Type B pancreatic cell (in vitro differentiated cells): Measurements from ENCODE around the gene POLR1C. TPM values are rescaled to one million over a fixed set of nuclear protein-coding genes. Genes with fewer than 3 reads are reported as not detected.
"Not testable (repeated sequence)": the region's sequence is repeated elsewhere in the genome, so short reads cannot be mapped to it uniquely, and the experiment has no call there.

Experiments used
- DNase-seq: peaks from one replicate; pipeline ENCODE4 v3.0.0; 2021; ENCODE audit warnings: mixed read lengths; ENCODE audit not compliant: unreplicated experiment; ENCODE audit errors: extremely low spot score
- H3K27ac Mint-ChIP-seq: 2 replicates; pipeline ENCODE4 v1.8.0; 2021; ENCODE audit warnings: mild to moderate bottlenecking, mixed read lengths
- H3K27me3 Mint-ChIP-seq: 2 replicates; pipeline ENCODE4 v1.8.0; 2021; ENCODE audit warnings: mixed read lengths
- H3K36me3 Mint-ChIP-seq: 2 replicates; pipeline ENCODE4 v1.8.0; 2021; ENCODE audit warnings: mixed read lengths
- H3K4me1 Mint-ChIP-seq: one replicate; pipeline ENCODE4 v1.8.0; 2021; ENCODE audit warnings: mixed read lengths; ENCODE audit not compliant: unreplicated experiment
- H3K4me3 Mint-ChIP-seq: 2 replicates; pipeline ENCODE4 v1.8.0; 2021; ENCODE audit warnings: mild to moderate bottlenecking, mixed read lengths
- H3K9me3 Mint-ChIP-seq: 2 replicates; pipeline ENCODE4 v1.8.0; 2021; ENCODE audit warnings: mixed read lengths
- long read RNA-seq: library from polyadenylated mRNA; unstranded; transcript quantifications from one replicate; pipeline ENCODE4 v2.0.0, GENCODE V29; 2020
- total RNA-seq: library from RNA; stranded (reverse); gene quantifications from 2 replicates; pipeline ENCODE4 v1.2.1, GENCODE V29; 2021; ENCODE audit warnings: low replicate concordance
- TF ChIP-seq, protein P1 (sequence below): fragments of 200-600 bp; sonication (generic); conservative IDR thresholded peaks from 2 replicates; pipeline ENCODE4 v1.5.0; 2021; ENCODE audit warnings: antibody characterized with exemption, mild to moderate bottlenecking

The POLR1C gene, protein sequence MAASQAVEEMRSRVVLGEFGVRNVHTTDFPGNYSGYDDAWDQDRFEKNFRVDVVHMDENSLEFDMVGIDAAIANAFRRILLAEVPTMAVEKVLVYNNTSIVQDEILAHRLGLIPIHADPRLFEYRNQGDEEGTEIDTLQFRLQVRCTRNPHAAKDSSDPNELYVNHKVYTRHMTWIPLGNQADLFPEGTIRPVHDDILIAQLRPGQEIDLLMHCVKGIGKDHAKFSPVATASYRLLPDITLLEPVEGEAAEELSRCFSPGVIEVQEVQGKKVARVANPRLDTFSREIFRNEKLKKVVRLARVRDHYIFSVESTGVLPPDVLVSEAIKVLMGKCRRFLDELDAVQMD
- total RNA-seq = 57.4 and 60.8 TPM in 2 replicates
- long read RNA-seq, transcript POLR1C-201 (9 exons, 1,280 nt) = minor isoform, 5 of 93 reads
- long read RNA-seq, transcript POLR1C-203 (9 exons, 1,355 nt) = major isoform, 57 of 93 reads
- long read RNA-seq, partial matches to known transcripts = 2 of 93 reads
- long read RNA-seq, other reads (novel, unspliced or antisense) = 22 of 93 reads

DNA sequence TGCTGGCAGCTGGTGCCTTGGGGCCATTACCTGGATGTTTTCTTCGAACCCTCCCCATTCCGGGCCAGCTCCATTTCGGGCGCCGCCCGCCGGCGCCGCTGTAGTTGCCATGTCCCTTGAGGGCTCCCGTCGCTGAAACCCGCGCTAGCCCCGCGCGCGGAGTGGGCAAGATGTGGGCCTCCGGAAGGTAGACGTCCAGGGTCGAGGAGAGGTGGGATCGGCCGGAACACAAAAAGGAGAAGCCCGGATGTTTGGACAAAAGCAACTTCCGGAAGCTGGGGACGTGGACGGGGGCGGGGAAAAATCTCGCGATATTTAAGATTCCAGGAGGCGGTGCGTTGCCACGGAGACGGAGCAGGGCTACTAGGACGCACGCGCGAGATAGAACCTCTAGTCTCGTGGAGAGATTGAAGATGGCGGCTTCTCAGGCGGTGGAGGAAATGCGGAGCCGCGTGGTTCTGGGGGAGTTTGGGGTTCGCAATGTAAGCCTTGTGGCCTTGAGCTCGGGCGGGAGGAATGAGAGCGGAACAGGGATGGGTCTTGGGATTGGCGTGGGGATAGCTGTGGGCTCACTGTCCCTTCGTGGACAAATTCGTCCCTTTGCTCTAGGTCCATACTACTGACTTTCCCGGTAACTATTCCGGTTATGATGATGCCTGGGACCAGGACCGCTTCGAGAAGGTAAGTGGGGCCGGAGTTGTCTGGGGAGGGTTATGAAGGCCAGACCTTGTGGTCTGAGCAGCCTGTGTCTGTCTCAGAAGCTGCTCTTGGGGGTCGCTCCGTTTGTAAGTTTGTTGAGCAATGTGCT, at the start of gene POLR1C, which contains the start of gene YIPF3:
TSS of gene POLR1C (plus strand) at position 393 of the 808 bp plus-strand sequence. CDS start at position 414, 21 bp downstream.
TSS of gene YIPF3 (minus strand) at position 230 of the 808 bp plus-strand sequence. CDS start at position 111, 119 bp downstream.
- peaks cover 7% of the 10 kb centered on the region for H3K4me1 Mint-ChIP-seq
- H3K27me3 Mint-ChIP-seq = no peaks in the 10 kb centered on the region
- TF ChIP-seq, protein P1, sequence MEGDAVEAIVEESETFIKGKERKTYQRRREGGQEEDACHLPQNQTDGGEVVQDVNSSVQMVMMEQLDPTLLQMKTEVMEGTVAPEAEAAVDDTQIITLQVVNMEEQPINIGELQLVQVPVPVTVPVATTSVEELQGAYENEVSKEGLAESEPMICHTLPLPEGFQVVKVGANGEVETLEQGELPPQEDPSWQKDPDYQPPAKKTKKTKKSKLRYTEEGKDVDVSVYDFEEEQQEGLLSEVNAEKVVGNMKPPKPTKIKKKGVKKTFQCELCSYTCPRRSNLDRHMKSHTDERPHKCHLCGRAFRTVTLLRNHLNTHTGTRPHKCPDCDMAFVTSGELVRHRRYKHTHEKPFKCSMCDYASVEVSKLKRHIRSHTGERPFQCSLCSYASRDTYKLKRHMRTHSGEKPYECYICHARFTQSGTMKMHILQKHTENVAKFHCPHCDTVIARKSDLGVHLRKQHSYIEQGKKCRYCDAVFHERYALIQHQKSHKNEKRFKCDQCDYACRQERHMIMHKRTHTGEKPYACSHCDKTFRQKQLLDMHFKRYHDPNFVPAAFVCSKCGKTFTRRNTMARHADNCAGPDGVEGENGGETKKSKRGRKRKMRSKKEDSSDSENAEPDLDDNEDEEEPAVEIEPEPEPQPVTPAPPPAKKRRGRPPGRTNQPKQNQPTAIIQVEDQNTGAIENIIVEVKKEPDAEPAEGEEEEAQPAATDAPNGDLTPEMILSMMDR = no peak
- no peaks in the 10 kb centered on the region for H3K9me3 Mint-ChIP-seq
- peak; percentile 96 for DNase-seq
- H3K27ac Mint-ChIP-seq = no peak within 1 kb of the TSS
- no peak within 1 kb of the TSS for H3K4me3 Mint-ChIP-seq
- peaks cover 28% of the 10 kb centered on the region for H3K36me3 Mint-ChIP-seq

DNA sequence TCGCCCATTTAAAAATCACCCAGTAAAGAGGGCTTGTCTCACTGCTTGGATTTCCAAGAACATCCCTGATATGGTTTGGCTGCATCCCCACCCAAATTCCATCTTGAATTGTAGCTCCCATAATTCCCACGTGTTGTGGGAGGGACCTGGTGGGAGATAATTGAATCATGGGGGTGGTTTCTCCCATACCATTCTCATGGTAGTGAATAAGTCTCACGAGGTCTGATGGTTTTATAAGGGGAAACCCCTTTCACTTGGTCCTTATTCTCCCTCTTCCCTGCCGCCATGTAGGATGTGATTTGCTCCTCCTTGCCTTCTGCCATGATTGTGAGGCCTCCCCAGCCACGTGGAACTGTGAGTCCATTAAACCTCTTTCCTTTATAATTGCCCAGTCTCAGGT, 49.6 kb upstream of the POLR1C start:
- H3K36me3 Mint-ChIP-seq, H3K9me3 Mint-ChIP-seq, DNase-seq, H3K4me3 Mint-ChIP-seq, H3K27ac Mint-ChIP-seq, H3K4me1 Mint-ChIP-seq: not testable (repeated sequence)
- H3K27me3 Mint-ChIP-seq = peaks cover 19% of the 10 kb centered on the region

DNA sequence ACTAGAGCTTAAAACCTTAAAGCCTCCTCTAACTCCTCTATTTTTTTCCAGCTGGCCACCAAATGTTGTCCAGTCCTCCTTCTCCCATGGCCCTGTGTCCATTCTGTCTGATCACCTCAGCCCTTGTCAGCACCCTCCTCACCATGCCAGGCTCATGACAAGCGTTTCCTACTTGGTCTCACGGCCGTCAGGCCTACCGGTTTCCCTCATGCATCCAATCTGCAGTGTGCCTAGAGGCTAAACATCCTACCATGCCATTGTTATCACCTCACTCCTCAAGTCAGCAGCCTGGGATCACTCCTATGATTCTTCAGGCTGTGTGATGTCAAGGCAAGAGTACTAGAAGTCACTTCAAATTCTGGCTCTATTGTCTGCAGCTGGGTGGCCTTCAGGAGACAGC, 49.1 kb upstream of the POLR1C start:
- no peaks in the 10 kb centered on the region for H3K4me1 Mint-ChIP-seq
- H3K27me3 Mint-ChIP-seq = peaks cover 14% of the 10 kb centered on the region
- no peaks in the 10 kb centered on the region for H3K9me3 Mint-ChIP-seq
- no peak overlapping the region for H3K4me3 Mint-ChIP-seq
- no peak for DNase-seq
- no peak overlapping the region for H3K27ac Mint-ChIP-seq
- no peaks in the 10 kb centered on the region for H3K36me3 Mint-ChIP-seq
- TF ChIP-seq, protein P1 = no peak

DNA sequence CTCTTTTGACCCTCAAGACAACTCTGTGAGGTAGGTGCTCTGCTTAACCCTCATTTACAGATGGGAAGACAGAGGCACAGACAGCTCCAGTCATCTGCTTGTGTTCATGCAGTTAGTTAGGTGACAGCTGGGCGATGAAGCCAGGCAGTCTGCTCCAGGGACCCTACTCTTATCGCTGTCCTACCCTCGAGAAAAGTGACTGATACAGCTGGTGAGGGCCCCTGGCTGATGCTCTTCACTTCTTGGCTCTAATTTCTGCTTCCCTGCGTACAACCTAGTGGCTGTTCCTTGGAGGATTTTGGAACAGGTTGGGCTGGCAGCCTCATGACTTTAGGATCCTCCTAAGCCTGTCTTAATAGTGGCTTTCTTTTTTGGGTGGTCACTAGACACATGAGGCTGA, 48.6 kb upstream of the POLR1C start:
- Mint-ChIP-seq H3K4me3 (no peak overlapping the region), H3K9me3 (no peaks in the 10 kb centered on the region), H3K27ac (no peak overlapping the region), H3K4me1 (no peaks in the 10 kb centered on the region), H3K36me3 (no peaks in the 10 kb centered on the region), H3K27me3 (peaks cover 10% of the 10 kb centered on the region)
- TF ChIP-seq, protein P1 = no peak
- DNase-seq = no peak

DNA sequence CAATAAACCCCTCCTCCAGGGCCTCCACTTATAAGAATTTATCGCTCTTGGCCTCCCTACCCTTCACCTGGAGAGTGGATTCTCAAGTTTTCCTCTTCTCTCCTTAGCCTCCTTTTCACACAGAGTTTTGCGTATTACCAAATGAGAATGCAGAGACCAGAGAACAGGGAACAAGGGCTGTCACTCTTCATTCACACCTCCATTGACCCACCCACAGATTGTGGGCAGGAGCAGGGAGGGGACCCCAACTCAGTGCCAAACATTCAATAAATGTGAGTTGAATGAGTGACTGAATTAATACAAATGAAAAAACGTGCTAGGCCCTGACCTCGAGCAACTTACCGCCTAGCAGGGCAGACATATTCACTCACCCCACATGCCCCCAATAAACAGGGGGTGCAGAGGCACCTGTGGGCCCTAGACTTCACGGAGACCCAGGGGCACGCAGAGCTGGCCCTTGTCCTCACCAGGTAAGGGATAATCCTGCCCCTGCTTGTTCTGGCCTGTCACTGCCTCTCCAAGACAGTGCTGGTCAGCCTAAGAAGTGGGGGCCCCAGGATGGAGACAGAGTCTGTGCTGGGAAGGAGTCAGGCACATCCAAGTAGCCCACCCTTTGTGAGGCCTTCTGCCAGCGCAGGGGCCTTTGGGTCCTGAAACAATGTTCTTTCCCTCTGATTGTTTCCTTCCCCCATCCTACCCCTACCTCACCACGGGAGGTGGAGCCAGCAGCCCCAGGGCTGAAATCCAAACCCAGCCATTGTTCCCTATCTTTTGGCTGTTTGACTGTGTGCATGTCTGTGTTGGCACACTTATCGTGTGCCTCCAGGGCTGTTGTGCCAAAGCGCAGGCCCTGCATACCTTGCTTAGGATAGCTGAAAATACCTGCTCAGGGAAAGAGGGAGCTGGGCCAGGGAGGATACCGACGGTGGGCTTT, 47.9 kb upstream of the POLR1C start:
- Mint-ChIP-seq H3K9me3 (no peaks in the 10 kb centered on the region), H3K4me1 (no peaks in the 10 kb centered on the region)

More for the DNA sequence above, 47.9 kb upstream of the POLR1C start:
- H3K4me3 Mint-ChIP-seq = no peak overlapping the region
- peaks cover 9% of the 10 kb centered on the region for H3K27me3 Mint-ChIP-seq
- no peaks in the 10 kb centered on the region for H3K36me3 Mint-ChIP-seq
- TF ChIP-seq, protein P1 = no peak
- H3K27ac Mint-ChIP-seq = peak overlapping the region; percentile 76
- DNase-seq = no peak
